GM15510 (cell line): ENCODE measurements around the gene PCDHGA1.

Experiments used
- POLR2A ChIP-seq: IDR thresholded peaks from 3 replicates; pipeline ENCODE4 v1.6.1; 2011; ENCODE audit warnings: borderline replicate concordance; ENCODE audit not compliant: insufficient read length; ENCODE audit errors: extremely low read depth

The PCDHGA1 gene

GRCh38 chr5:141507387-141508091 lies 177.2 kb downstream of the PCDHGA1 start:
- TF ChIP-seq POLR2A: peak; percentile 11

- TF ChIP-seq POLR2A: no peak
These were observed 178.1 kb downstream of the PCDHGA1 start for GRCh38 chr5:141508440-141508797.

DNA sequence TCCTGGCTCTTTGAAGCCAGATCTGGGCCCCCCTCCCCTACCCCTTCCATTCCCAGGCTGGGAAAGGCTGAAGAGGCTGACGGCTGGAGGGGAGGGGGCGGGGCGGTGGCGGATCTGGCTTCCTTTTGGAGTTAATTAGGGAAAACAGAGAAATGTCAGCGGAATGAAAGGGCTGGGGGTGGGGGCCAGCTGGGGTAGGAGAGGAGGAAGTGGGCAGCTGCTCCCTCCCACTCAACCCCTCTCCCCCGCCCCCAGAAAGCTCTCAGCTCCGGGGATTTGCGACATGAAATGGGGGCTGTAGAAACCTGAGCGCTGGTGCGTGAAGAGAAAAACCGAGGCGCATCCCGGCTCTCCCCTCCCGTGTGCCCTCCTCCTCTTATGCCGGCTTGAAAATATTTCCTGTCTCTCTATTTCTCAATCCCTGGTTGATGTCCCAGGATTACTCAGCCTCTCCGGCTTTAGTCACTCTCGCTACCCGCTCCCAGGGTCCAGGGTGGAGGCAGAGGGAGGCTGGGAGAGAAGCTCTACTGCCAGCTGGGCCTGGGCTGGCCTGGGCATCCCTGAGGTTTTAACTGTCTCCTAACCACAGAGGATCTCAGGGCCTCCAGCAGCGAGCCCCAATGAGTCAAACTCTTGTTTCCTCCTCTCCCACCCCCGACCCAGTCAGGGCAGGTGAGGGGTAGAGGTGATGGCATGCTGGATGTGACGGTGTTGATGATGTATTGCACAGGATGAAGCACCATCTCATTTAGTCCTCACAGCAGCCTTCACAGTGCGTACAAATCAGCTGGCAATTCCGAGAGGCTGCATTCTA lies 178.7 kb downstream of the PCDHGA1 start:
- no peak for TF ChIP-seq POLR2A

DNA sequence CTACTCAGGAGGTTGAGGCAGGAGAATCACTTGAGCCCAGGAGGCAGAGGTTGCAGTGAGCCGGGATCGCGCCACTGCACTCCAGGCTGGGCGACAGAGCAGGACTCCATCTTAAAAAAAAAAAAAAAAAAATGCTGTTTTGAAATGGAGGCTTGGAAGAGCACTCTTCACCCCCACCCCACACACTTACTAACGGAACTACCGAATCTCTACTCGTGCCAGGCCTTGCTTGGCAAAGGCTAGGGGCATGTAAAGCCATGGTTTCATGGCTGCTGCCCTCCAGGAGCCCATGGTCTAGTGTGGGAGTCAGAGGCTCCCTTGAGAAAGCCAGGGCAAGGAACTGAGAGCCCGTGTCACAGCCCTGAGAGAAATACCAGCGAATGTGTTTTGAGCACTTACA lies 179.8 kb downstream of the PCDHGA1 start:
- no peak for TF ChIP-seq POLR2A

- TF ChIP-seq POLR2A: peak; percentile 71
These were observed 180.7 kb downstream of the PCDHGA1 start for GRCh38 chr5:141510850-141511601.

GRCh38 chr5:141511771-141512325 lies 181.5 kb downstream of the PCDHGA1 start:
- TF ChIP-seq POLR2A: no peak

GRCh38 chr5:141512390-141512910 lies 182.1 kb downstream of the PCDHGA1 start:
- no peak for TF ChIP-seq POLR2A

DNA sequence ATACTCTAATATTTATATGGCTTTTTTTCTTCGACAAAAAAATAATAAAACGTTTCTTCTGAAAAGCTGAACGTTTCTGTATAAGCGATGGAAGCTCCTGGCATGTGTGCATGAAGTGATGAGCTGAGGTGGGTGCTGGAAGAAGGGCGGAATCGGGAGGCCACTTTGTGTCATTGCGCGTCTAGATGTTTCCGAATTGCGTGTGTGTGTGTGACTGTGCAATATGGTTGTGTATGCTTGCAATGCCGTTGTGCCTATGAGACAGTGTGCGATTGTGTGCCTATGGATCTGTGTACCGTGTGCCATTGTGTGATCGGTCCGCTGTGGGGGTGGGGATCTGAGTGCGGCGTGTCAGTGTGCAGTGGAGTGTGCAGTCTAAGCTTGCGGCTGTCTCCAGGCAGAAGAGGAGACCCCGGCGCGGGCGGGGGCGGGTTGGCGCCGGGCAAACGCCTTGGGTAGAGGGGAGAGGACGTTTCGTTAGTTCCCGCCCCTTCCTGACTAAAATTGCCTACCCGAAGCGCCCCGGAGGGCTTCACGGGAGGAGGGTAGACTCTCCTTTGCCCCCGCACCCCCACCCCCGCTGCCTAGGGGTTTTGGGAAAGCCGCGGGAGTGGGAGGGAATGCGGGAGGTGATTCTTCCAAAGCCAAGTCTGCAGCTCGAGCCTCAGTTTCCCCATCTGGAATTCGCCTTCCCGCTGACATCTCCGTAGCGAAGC lies 182.8 kb downstream of the PCDHGA1 start:
- no peak for TF ChIP-seq POLR2A

DNA sequence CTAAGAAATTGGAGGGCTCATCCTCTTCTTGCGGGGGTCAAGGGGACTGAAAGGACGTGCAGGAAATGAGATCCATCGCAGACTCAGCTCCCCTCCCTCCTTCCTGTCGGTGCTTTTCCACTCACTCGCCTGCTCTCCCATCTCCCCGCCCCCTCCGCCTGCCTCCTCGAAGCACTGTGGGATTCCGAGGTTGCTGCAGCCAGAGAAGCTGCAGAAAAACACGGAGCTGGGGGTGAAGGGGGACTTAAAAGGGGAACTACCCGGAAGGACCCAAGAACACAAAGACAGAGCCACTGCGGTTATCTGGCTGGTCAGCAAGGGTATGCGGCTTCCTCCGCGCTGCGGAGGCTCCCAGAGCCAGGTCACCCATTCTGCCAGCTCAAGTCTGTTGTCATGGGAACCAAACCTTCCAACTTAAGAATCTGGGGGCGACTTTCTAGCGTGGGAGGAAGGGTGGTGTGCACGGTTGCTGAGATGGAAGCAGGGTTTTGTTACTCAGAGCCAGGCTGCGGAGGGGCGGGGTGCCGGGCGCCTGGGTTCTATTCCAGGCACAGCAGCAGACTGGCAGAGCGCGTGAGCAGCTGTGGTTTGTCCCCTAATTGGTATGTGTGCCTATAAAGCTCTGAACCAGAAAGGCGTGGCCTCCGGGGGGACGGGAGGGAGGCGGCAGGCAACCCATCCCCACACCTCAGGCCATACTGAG lies 183.5 kb downstream of the PCDHGA1 start:
- TF ChIP-seq POLR2A: no peak

DNA sequence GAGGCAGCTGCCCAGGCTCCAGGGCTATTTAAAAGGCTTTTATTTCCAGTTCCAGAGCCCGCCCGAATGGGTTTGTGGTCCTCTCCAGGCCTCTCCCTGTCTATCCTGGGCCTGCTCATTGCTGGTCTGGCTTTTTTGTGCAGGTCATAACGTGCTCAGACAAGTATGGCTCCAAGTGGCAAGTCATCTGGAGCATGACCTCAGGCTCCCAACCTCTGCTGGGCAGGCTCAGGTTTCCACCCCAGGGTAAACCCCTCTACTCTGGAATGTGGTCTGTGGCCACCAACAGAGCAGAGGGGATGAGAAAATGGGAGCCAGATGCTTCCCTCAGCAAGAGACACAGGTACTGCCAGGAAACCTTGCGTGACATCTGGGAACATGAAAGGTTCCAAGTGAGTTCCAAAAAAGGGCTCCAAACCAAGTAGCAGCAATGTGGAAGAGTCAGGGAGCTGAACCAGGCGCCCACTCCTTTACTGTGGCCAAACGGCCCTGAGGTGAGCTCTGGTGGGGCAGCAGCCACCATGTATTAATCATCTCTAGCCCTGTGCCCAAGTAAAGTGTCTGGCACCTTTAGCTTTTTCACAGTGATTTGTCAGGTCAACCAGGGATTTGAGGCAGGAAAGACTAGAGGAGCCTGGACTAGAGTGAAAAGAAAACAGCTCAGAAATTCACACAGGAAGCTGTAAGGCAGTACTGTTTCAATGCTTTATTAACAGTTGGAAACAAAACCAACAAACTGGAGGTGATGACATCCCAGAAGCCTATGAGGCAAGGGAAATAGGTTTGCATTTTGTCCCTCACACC lies 184.2 kb downstream of the PCDHGA1 start:
- no peak for TF ChIP-seq POLR2A

GRCh38 chr5:141515141-141515540 lies 184.8 kb downstream of the PCDHGA1 start:
- TF ChIP-seq POLR2A: no peak

DNA sequence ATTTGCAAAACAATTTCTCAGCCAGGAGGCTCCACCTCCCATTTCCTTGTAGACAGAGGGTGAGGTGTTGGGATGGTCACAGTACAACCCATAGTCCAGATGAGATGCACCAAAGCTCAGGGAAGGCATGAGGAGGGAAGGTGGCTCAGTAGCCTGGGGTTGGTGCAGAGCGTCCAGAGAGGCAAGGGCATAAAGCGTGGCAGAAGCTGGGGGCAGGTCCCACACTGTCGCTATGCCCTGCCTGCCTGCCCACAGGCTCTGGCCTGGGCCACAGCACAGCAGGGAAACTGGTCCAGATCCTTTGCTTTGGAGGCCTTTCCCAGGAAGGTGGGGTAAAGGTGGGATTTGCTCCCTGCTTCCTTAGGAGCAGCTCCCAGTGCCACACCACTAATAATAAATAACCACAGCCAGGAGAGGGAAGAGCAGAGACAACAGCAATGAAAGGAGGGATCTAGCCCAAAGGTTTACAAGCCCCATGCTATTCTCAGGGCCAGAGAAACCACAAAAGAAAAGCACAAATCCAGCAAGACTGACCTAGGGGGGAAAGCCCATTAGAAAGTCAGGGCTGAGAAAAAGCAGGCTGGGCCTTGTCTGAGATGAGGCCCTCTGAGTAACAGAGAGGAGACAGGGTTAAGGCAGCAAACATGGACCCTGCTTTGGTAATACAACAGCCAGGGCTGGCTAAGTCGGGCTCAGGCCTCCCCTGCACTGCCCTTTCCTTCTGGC lies 185.8 kb downstream of the PCDHGA1 start:
- no peak for TF ChIP-seq POLR2A
